D721Med (cell line): ENCODE data around the gene PLD1.

Experiments used
- DNase-seq: peaks from one replicate; pipeline ENCODE4 v3.0.0; 2011; ENCODE audit warnings: low spot score; ENCODE audit not compliant: insufficient read length
- FAIRE-seq: peaks from 2 replicates; lab custom pipeline; 2011; peaks lifted over from hg19 to GRCh38; lab: Jason Lieb, UNC
- CTCF ChIP-seq: IDR thresholded peaks from 2 replicates; pipeline ENCODE4 v1.5.1; 2012; ENCODE audit warnings: mild to moderate bottlenecking, control low read depth; ENCODE audit not compliant: insufficient read depth; ENCODE audit errors: missing control alignments

Gene PLD1

GRCh38 chr3:171690281-171690680 is 120.0 kb downstream of the PLD1 start:
- TF ChIP-seq CTCF = no peak
- FAIRE-seq (peak; percentile 32), DNase-seq (no peak)

GRCh38 chr3:171688593-171688992 is 121.7 kb downstream of the PLD1 start:
- FAIRE-seq = no peak
- no peak for TF ChIP-seq CTCF
- DNase-seq = no peak

- FAIRE-seq (no peak), DNase-seq (no peak)
- TF ChIP-seq CTCF = no peak
These were observed 122.3 kb downstream of the PLD1 start for GRCh38 chr3:171688002-171688401.

GRCh38 chr3:171687581-171687980 is 122.7 kb downstream of the PLD1 start:
- DNase-seq (no peak), FAIRE-seq (no peak)
- TF ChIP-seq CTCF = no peak

GRCh38 chr3:171687064-171687463 is 123.2 kb downstream of the PLD1 start:
- no peak for TF ChIP-seq CTCF
- DNase-seq = no peak
- FAIRE-seq = no peak

- FAIRE-seq = no peak
- no peak for DNase-seq
- TF ChIP-seq CTCF = no peak
These were observed 125.0 kb downstream of the PLD1 start for GRCh38 chr3:171685116-171685895.

GRCh38 chr3:171684221-171684620 is 126.1 kb downstream of the PLD1 start:
- no peak for TF ChIP-seq CTCF
- FAIRE-seq (no peak), DNase-seq (no peak)
